Mammary epithelial cell (primary cell): Measurements from ENCODE around the gene NANP.

Experiments
- CTCF ChIP-seq, 2 donors: IDR thresholded peaks in 1 of 2; conservative IDR thresholded peaks in 1 of 2; 2 replicates each; pipeline ENCODE4 v1.5.1; 2011 to 2012; ENCODE audit warnings: inconsistent platforms in 2 of 2, low read length in 2 of 2, mild to moderate bottlenecking in 2 of 2, control low read depth in 1 of 2, low read depth in 1 of 2; ENCODE audit not compliant: insufficient read depth in 1 of 2; ENCODE audit errors: extremely low read depth in 1 of 2
- EZH2 ChIP-seq: IDR thresholded peaks from 2 replicates; pipeline ENCODE4 v1.6.1; 2012; ENCODE audit warnings: low read length, inconsistent platforms, borderline replicate concordance

DNA sequence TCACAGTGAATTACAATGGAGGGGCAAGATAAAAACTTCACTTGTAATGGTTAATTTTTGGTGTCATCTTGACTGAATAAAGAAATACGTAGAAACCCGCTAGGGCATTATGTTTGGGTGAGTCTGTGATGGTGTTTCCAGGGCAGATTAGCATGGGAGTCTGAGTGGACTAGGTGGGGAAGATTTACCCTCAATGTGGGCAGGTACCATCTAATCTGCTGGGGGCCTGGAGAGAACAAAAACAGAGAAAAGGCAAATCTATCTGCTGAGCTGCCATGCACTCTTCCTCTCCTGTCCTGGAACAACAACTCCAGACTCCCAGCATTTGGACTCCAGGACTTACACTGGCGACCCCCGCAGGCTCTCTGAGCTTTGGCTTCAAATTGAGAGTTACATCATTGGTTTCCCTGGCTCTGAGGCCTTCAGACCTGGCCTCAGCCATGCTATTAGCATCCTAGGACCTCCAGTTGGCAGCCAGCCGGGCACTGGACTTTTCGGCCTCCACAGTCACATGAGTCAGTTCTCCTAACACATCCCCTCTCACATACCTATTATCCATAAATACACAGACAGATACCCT, 58.1 kb downstream of the NANP start:
- TF ChIP-seq CTCF (conservative IDR thresholded peaks at IDR 0.05 in 1 of 2, IDR thresholded peaks at IDR 0.05 in 1 of 2; ENCODE audit: extremely low read depth in 1 of 2, insufficient read depth in 1 of 2, low read depth in 1 of 2, low read length in 2 of 2) (no peak), EZH2 (no peak)
